ENCODE data around the gene PAGR1.

Gene PAGR1

DNA sequence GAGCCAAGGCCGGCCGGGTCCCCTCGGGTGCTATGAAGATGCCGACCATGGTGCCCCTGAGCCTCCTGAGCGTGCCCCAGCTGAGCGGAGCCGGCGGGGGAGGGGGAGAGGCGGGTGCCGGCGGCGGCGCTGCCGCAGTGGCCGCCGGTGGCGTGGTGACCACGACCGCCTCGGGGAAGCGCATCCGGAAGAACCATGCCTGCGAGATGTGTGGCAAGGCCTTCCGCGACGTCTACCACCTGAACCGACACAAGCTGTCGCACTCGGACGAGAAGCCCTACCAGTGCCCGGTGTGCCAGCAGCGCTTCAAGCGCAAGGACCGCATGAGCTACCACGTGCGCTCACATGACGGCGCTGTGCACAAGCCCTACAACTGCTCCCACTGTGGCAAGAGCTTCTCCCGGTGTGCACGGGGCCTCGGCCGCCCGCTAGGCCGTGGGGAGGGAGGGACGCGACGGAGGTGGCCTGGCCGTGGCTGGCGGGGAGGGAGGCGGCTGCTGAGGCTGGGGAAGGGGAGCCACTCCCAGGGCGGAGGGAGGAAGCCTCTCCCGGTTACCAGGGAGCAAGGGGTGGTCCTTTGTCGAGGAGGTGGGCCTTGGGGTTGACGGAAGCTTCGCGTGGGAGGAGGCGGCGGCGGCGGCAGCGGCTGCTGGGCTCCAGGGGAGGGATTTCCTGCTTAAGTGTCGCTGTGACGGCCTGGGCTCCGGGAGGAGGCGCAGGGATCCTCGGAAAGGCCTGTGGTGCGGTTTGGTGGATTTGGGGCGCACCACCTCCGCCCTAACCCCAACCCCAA, 8.3 kb upstream of the PAGR1 start:
- no peak for TF ChIP-seq GATA3 (IDR thresholded peaks at IDR 0.05; ENCODE audit: low read depth, low read length)
- TF ChIP-seq GATA2 (IDR thresholded peaks at IDR 0.05; ENCODE audit: low read depth, low read length) = no peak

GRCh38 chr16:29808219-29808900, 7.6 kb upstream of the PAGR1 start:
- TF ChIP-seq GATA2 (IDR thresholded peaks at IDR 0.05; ENCODE audit: low read depth, low read length) (no peak), GATA3 (IDR thresholded peaks at IDR 0.05; ENCODE audit: low read depth, low read length) (no peak)

DNA sequence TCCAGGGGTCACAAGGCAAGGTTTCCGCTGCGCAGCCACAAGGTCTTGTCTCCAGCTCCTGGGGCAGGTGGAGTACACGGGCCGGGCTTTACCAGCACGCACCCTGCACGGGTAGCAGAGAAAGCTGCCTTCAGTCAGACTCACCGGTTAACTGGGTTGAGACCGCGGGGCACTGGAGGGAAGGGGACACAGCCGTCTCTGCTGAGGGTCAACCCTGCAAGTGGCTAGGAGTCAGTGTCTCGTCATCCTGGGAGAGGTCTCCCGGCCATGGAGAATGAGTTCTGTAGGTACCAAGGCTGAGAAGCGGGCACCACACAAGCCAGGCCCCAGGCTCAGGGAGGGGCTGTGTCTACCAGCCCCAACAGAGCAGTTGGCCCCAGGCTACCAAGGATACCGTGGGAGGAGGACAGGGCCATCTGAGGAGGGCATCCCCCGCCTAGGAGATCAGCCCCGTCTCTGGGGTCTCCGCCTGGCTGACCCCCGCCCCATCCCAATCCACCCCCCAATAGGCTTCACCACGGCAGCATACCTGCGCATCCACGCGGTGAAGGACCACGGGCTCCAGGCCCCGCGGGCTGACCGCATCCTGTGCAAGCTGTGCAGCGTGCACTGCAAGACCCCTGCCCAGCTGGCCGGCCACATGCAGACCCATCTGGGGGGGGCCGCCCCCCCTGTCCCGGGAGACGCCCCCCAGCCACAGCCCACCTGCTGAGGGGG, 6.8 kb upstream of the PAGR1 start:
- TF ChIP-seq GATA2 (IDR thresholded peaks at IDR 0.05; ENCODE audit: low read depth, low read length) (no peak), GATA3 (IDR thresholded peaks at IDR 0.05; ENCODE audit: low read depth, low read length) (no peak)

DNA sequence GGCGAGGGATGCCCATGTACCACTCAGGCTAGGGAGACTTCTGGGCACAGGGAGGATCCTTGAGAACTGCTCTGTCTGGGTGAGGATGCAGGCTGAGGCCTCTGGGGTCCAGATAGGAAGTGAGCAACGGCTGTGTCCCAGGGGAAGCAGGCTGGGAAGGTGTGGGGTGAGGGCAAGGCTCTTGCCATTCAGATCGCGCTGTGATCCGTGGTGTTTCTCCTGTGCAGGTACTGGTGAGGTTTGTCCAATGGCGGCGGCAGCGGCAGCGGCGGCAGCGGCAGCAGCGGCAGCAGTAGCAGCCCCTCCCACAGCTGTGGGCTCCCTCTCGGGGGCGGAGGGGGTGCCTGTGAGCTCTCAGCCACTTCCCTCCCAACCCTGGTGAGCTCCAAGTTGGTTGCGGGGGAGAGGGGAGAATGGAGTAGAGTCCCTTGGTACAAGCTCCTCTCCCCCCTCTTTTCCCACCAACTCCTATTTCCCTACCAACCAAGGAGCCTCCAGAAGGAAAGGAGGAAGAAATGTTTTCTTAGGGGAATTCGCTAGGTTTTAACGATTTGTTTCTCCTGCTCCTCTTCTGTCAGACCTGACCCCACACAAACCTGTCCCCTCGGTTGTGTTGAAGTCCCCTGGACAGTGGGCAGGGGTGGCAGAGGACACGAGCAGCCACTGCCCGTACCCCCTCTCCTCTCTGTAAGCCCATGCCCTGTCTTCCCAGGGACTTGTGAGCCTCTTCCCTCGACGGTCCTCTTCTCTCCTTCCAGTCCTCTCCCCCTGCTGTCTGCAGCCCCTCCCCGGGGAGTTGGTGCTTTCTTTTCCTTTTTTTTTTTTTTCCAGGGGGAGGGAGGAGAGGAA, 5.9 kb upstream of the PAGR1 start:
- TF ChIP-seq GATA2 (IDR thresholded peaks at IDR 0.05; ENCODE audit: low read depth, low read length) = no peak
- TF ChIP-seq GATA3 (IDR thresholded peaks at IDR 0.05; ENCODE audit: low read depth, low read length) = no peak

- TF ChIP-seq GATA2 (IDR thresholded peaks at IDR 0.05; ENCODE audit: low read depth, low read length) (no peak), GATA3 (IDR thresholded peaks at IDR 0.05; ENCODE audit: low read depth, low read length) (no peak)
These were observed 5.2 kb upstream of the PAGR1 start for GRCh38 chr16:29810699-29811169.

- TF ChIP-seq GATA2 (IDR thresholded peaks at IDR 0.05; ENCODE audit: low read depth, low read length) (no peak), GATA3 (IDR thresholded peaks at IDR 0.05; ENCODE audit: low read depth, low read length) (no peak)
These were observed 4.6 kb upstream of the PAGR1 start for GRCh38 chr16:29811170-29811895.

DNA sequence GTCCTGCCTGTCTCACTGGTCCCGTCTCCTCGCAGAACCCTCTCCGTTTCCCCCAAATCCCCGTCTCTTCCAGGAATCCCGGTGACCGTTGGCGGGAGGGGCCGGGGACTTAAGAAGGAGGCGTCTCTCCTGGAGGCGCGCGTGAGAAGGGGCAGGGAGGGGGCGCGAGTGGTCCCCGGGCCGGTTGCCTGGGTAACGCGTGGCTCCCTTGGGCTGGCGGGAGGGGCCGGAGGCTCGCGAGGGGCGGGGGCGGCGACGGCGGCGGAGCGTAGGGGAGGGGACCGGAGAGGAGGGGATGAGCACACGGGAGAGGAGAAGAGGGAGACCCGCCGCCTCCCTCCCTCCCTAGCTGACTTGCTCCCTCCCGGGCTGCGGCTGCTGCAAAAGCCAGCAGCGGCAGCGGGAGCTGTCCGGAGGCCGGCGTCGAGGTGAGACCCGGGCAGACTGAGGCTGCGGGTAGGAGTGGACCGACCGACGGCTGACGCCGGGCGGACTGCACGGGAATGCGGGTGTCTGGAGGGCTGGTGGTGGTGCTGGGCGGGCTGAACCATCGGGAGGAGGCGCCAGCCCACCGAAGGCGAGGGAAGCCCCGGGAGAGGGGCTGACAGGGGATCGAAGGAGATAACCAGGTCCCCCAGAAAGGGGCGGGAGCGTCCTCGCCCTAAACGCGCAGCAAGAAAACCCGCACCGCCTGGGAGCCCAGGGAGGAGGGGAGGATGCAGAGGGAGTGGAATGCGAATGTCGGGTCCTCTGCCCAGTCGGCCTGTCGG, 3.9 kb upstream of the PAGR1 start, which contains the start of gene PRRT2:
Gene PRRT2 (plus strand): TSS at position 298 of the 770 bp plus-strand sequence. CDS start 862 bp downstream, outside the sequence.
- TF ChIP-seq GATA2 (IDR thresholded peaks at IDR 0.05; ENCODE audit: low read depth, low read length) (no peak), GATA3 (IDR thresholded peaks at IDR 0.05; ENCODE audit: low read depth, low read length) (no peak)

GRCh38 chr16:29812754-29813643, 3.0 kb upstream of the PAGR1 start:
- TF ChIP-seq GATA3 (IDR thresholded peaks at IDR 0.05; ENCODE audit: low read depth, low read length) (no peak), GATA2 (IDR thresholded peaks at IDR 0.05; ENCODE audit: low read depth, low read length) (no peak)

- TF ChIP-seq GATA3 (IDR thresholded peaks at IDR 0.05; ENCODE audit: low read depth, low read length) = no peak
- TF ChIP-seq GATA2 (IDR thresholded peaks at IDR 0.05; ENCODE audit: low read depth, low read length) = no peak
These were observed 2.0 kb upstream of the PAGR1 start for GRCh38 chr16:29813644-29814562.

GRCh38 chr16:29814592-29814991, 1.4 kb upstream of the PAGR1 start:
- TF ChIP-seq GATA2 (IDR thresholded peaks at IDR 0.05; ENCODE audit: low read depth, low read length) (no peak), GATA3 (IDR thresholded peaks at IDR 0.05; ENCODE audit: low read depth, low read length) (no peak)

Data from SH-SY5Y (cell line).